Measurements from ENCODE around the gene PSMG4. TPM values are rescaled to one million over a fixed set of nuclear protein-coding genes. Genes with fewer than 3 reads are reported as not detected.
"Not testable (repeated sequence)": the region's sequence is repeated elsewhere in the genome, so short reads cannot be mapped to it uniquely, and the experiment has no call there.

The PSMG4 gene
- total RNA-seq, 1 donor from 2014 or later: 89.9 TPM

GRCh38 chr6:3230256-3230882 lies 28.4 kb upstream of the PSMG4 start:
- DNase-seq (ENCODE audit: low read depth, low spot score): no peak

- DNase-seq (ENCODE audit: low read depth, low spot score): no peak
These were observed 27.9 kb upstream of the PSMG4 start for GRCh38 chr6:3230900-3231246.

GRCh38 chr6:3231247-3232016 lies 27.3 kb upstream of the PSMG4 start:
- no peak for DNase-seq (ENCODE audit: low read depth, low spot score)

- no peak for DNase-seq (ENCODE audit: low read depth, low spot score)
These were observed 26.5 kb upstream of the PSMG4 start for GRCh38 chr6:3232017-3232945.

- no peak for DNase-seq (ENCODE audit: low read depth, low spot score)
These were observed 25.4 kb upstream of the PSMG4 start for GRCh38 chr6:3233321-3233720.

- DNase-seq (ENCODE audit: low read depth, low spot score): no peak
These were observed 24.8 kb upstream of the PSMG4 start for GRCh38 chr6:3233904-3234303.

- DNase-seq (ENCODE audit: low read depth, low spot score): no peak
These were observed 23.3 kb upstream of the PSMG4 start for GRCh38 chr6:3235486-3235885.

- no peak for DNase-seq (ENCODE audit: low read depth, low spot score)
These were observed 22.7 kb upstream of the PSMG4 start for GRCh38 chr6:3236005-3236404.

GRCh38 chr6:3237761-3238662 lies 20.7 kb upstream of the PSMG4 start:
- no peak for DNase-seq (ENCODE audit: low read depth, low spot score)

- DNase-seq (ENCODE audit: low read depth, low spot score): no peak
These were observed 19.5 kb upstream of the PSMG4 start for GRCh38 chr6:3239110-3239830.

GRCh38 chr6:3240595-3240994 lies 18.2 kb upstream of the PSMG4 start:
- DNase-seq (ENCODE audit: low read depth, low spot score): no peak

GRCh38 chr6:3241745-3242144 lies 17.0 kb upstream of the PSMG4 start:
- DNase-seq (ENCODE audit: low read depth, low spot score): not testable (repeated sequence)

GRCh38 chr6:3242768-3243167 lies 16.0 kb upstream of the PSMG4 start:
- DNase-seq (ENCODE audit: low read depth, low spot score): no peak

- no peak for DNase-seq (ENCODE audit: low read depth, low spot score)
These were observed 14.5 kb upstream of the PSMG4 start for GRCh38 chr6:3244003-3244831.

- DNase-seq (ENCODE audit: low read depth, low spot score): not testable (repeated sequence)
These were observed 13.9 kb upstream of the PSMG4 start for GRCh38 chr6:3244832-3245161.

GRCh38 chr6:3245216-3245615 lies 13.5 kb upstream of the PSMG4 start:
- no peak for DNase-seq (ENCODE audit: low read depth, low spot score)

- DNase-seq (ENCODE audit: low read depth, low spot score): no peak
These were observed 11.2 kb upstream of the PSMG4 start for GRCh38 chr6:3247255-3248146.

- DNase-seq (ENCODE audit: low read depth, low spot score): no peak
These were observed 8.9 kb upstream of the PSMG4 start for GRCh38 chr6:3249821-3250220.

GRCh38 chr6:3250231-3250675 lies 8.5 kb upstream of the PSMG4 start:
- no peak for DNase-seq (ENCODE audit: low read depth, low spot score)
